Stimulated activated CD8-positive, alpha-beta memory T cell treated with anti-CD3 and anti-CD28 coated beads, Interleukin-15, amount 100 ng/mL, for 4 hours (primary cell): ENCODE measurements around the gene EI24.
"Not testable (repeated sequence)": the region's sequence is repeated elsewhere in the genome, so short reads cannot be mapped to it uniquely, and the experiment has no call there.

ENCODE experiments used
- DNase-seq, 2 donors: peaks; one replicate each; pipeline ENCODE4 v3.0.0-alpha.2; 2020; ENCODE audit warnings: low read depth in 2 of 2

Gene EI24

GRCh38 chr11:125568970-125569914 is at the start of gene EI24:
TSS of gene EI24 (plus strand) at chr11:125569477. CDS start at chr11:125572528, 3,051 bp downstream.
- DNase-seq, result peak; percentile 76 to 79

GRCh38 chr11:125519860-125520834 is 49.1 kb upstream of the EI24 start:
- no peak for DNase-seq

DNA sequence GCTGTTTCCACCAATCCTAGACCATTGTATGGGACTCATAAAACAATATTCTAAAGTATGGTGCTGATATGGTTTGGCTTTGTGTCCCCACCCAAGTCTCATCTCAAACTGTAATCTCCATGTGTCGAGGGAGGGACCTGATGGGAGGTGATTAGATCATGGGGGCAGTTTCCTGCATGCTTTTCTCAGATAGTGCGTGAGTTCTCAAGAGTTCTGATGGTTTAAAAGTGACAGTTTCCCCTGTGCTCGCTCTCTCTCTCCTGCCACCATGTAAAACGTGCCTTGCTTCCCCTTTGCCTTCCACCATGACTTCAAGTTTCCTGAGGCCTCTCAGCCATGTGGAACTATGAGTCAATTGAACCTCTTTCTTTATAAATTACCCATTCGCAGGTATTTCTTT is 44.0 kb upstream of the EI24 start:
- no peak for DNase-seq

DNA sequence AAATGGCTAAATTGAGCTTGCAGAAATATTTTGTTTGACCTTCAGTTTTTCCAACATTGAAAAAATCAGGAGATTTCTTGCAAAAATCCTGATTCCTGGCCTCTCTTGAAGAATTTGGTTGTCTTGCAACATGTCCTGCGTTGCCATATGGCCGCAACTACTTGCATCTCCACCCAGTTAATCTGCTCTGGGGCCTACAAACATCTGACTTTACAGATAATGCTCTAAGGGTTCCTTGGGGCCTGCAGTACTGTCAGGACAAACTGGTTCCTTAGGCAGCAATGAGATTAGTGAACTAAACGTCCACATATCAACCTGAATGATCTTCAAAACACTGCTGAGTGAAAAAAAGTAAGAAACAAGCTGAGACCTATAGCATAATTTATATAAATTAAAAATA is 36.6 kb upstream of the EI24 start:
- no peak for DNase-seq

GRCh38 chr11:125535585-125535984 is 33.7 kb upstream of the EI24 start:
- DNase-seq, result no peak

DNA sequence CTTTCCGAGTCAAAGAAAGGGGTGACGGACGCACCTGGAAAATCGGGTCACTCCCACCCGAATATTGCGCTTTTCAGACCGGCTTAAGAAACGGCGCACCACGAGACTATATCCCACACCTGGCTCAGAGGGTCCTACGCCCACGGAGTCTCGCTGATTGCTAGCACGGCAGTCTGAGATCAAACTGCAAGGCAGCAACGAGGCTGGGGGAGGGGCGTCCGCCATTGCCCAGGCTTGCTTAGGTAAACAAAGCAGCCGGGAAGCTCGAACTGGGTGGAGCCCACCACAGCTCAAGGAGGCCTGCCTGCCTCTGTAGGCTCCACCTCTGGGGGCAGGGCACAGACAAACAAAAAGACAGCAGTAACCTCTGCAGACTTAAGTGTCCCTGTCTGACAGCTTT is 32.4 kb upstream of the EI24 start:
- DNase-seq, result not testable (repeated sequence)

DNA sequence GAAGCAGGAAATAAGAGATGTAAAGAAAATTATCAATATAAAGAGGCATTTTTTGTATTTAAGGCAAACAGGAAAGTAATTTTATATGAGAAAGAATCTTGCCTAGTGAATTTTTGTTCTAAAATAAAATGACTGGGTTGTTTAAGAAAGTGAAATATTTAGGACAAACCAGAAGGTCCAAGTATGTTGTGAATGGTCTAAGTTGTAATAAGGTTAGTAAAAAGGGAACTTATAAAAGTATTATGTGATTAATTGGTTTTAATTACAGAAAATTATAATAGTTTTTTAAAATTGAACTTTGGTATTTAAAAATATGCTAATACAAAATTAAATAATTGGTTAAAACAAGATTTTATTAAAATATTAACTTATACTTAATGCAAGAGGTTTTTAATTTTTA is 26.6 kb upstream of the EI24 start:
- DNase-seq, result no peak

GRCh38 chr11:125550780-125551179 is 18.5 kb upstream of the EI24 start:
- no peak for DNase-seq

GRCh38 chr11:125551835-125552342 is 17.4 kb upstream of the EI24 start:
- no peak for DNase-seq

- DNase-seq, result no peak
Observed at GRCh38 chr11:125552927-125553326, 16.4 kb upstream of the EI24 start.

DNA sequence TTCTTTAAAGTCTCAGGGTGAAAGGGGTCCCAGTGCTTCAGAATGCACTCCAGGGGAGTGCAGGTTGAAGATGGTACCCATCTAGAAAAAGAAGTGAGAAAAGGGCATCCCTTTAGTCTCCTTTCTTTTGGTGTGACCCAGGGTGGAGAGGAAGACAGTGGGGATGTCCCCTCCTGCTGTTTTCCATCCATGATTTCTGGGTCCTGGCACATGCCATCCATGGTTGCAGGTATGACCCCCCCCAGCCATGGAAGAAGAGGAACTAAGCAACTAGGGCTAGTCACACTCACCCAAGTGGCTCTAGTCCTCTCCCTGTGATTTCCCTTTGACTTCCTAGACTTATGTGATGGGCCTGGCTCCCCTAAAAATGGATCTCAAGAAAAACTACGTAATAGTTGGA is 15.9 kb upstream of the EI24 start:
- DNase-seq, result no peak

- DNase-seq, result no peak
Observed at GRCh38 chr11:125554038-125554437, 15.2 kb upstream of the EI24 start.

- DNase-seq, result no peak
Observed at GRCh38 chr11:125559888-125560287, 9.4 kb upstream of the EI24 start.

DNA sequence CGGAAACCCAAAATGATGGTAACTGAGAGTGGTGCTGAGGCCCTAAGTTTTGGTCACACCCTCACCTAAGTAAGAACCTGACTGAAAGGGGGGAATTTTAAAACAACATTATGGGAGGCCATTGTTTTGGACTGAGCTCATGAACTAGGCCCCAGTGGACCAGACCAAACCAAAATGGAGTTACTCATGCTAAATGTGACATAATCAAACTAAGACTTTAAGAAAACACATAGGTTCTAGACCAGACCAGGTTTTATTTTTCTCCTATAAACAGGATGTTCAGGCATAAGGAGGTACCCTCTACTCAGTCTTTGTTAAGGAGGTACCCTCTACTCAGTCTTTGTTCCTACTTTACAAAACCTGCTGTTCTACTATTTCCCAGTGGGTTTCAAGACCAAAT is 7.4 kb upstream of the EI24 start:
- no peak for DNase-seq

DNA sequence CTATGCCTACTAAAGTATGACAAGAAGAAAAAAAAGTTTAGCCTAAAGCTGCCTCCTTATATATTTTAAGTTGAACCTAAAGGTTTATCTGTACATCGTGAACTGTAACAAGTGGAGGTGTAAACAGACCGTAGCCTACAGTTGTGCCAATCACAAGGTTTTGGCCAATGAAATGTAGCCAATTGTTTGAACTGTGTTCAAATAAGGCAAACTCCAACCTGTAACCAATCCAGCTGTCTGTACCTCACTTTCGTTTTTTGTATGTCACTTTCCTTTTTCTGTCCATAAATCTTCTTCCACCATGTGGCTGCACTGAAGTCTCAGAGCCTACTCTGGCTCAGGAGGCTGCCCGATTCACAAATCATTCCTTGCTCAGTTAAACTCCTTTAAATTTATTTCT is 6.8 kb upstream of the EI24 start:
- DNase-seq, result no peak

GRCh38 chr11:125564357-125564756 is 4.9 kb upstream of the EI24 start:
- DNase-seq, result no peak

DNA sequence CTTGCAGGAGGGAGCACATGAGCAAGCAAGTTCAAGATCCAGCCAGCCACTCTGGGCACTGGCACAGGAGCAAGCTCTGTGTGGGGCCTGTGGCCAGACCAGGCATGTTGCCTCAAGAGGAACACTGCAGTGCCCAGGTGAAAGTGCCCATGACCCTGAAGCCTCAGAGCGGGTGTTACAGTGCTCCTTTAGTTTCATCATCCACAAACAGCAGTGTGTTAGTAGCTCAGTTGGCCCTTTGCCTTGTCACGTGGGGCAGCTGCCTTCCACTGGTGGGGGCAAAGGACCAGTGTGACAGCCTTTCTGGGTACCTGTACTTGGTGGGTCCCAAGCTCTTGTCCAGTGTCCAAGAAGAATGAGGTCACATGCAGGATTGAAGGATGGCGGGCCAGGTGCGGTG is 3.0 kb upstream of the EI24 start:
- no peak for DNase-seq

DNA sequence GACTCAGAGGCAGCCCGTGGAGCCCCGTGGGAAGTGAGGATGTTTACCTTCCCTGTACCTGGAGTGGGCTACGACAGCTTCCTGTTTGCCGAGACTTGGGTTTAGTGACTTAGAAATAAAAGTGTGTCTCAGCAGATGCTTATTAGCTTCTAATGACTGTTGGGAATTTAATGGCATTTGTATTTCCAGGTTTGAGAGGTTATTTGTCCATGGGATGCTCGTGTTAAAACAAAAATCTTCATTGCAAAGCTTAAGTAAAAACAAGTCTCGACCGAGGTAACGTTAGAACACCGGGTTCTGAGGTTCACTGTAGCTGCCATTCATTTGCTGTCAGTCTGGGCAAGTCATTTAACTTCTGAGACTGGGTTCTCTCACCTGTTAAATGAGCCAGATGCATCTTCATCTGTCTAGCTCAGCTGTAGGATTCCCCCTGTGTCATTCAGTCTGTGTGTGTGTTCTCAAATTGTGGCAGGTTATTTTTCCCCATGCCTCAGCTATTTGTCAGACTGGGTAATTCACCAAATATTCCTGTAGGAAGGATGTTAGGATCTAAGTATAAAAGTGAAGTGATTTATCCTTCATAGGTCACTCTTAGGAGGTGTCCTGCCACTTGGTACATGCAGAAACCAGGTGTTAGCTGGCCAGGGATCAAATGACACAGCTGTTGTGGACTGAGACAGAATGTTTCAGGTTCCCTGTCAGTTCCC is 791 bp downstream of the EI24 start:
- no peak for DNase-seq

DNA sequence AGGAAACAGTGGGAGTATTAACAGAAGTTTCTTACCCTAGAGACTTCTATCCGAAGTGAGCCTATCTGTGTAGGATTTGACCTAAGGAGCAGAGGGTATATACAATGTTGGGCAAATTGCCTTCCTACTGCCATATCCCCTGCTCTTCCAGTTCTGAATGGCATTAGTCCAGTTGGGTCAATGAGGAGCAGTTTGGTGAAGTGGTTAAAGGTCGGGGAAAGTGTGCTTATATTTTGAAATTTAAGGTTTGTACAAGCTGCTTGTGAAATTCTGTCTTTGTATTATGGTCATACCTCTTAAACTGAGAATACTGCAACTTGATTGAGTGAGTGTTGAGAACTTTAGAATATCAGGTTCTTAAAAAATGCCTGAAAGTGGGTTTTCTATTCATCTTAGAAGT is 1.7 kb downstream of the EI24 start:
- DNase-seq, result no peak

DNA sequence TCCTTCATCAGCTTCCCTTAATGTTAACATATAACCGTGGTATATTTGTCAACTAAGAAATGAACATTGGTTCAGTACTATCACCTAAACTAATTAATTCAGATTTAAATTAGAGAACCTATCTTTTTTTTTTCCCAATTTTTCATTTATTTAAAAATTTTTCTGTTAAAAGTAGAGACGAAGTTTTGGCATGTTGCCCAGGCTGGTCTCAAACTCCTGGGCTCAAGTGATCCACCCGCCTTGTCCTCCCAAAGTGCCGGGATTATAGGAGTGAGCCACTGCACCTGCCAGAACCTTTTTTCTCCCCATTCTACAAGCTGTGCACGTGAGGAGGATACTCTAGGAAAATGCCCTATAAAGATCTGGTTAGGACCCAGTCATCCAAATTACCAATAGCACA is 3.6 kb downstream of the EI24 start:
- DNase-seq, result no peak

GRCh38 chr11:125577181-125577580 is 7.9 kb downstream of the EI24 start:
- not testable (repeated sequence) for DNase-seq

GRCh38 chr11:125578783-125579182 is 9.5 kb downstream of the EI24 start:
- DNase-seq, result no peak
